Colonic mucosa (tissue), 4 donors: Measurements from ENCODE around the gene CENPF. TPM values are rescaled to one million over a fixed set of nuclear protein-coding genes. Genes with fewer than 3 reads are reported as not detected.
A peak's percentile ranks its signal among the peaks of the same experiment; 100 is the strongest.

Experiments
- DNase-seq: peaks from one replicate; pipeline ENCODE4 v3.0.0-alpha.2; 2020
- H3K27ac ChIP-seq: fragments of 200-600 bp; one replicate; pipeline ENCODE4 v1.8.0; 2021
- H3K27me3 ChIP-seq: fragments of 200-600 bp; one replicate; pipeline ENCODE4 v1.8.0; 2021
- H3K36me3 ChIP-seq: fragments of 200-600 bp; one replicate; pipeline ENCODE4 v1.8.0; 2021
- H3K4me1 ChIP-seq: fragments of 200-600 bp; one replicate; pipeline ENCODE4 v1.8.0; 2021; ENCODE audit warnings: mild to moderate bottlenecking
- H3K4me3 ChIP-seq: fragments of 200-600 bp; one replicate; pipeline ENCODE4 v1.8.0; 2021
- H3K9ac ChIP-seq, 2 donors: one replicate each; pipeline ENCODE4 v1.7.0; 2013; ENCODE audit warnings: control low read depth in 2 of 2, low read depth in 2 of 2, low read length in 2 of 2
- H3K9me3 ChIP-seq: fragments of 200-600 bp; one replicate; pipeline ENCODE4 v1.8.0; 2021
- CTCF ChIP-seq: fragments of 200-600 bp; IDR thresholded peaks from one replicate; pipeline ENCODE4 v1.8.0; 2022; ENCODE audit warnings: antibody characterized with exemption, mild to moderate bottlenecking
- intact Hi-C: fragments of 100-400 bp; cut with DNase I; formaldehyde crosslinking; loops from one replicate; pipeline ENCODE4 v1.14.1; 2022
- total RNA-seq, 2 donors: library from RNA; stranded (reverse); fragmentation: NEBNext Ultra II Directional in 1 of 2; extraction: Animal tissue kit (Norgen Biotek cat#: 25700) in 1 of 2; gene quantifications; one replicate each; pipeline ENCODE4 v1.2.1, GENCODE V29; 2021
- donor health status: healthy.
- donor health status: DM: no; HTN: no; CAD: no.
- donor health status: DM: no; HTN: no; CAD: no.

Gene CENPF
- total RNA-seq, 2 donors from 2014 or later, result 21.2 to 67.9 TPM

DNA sequence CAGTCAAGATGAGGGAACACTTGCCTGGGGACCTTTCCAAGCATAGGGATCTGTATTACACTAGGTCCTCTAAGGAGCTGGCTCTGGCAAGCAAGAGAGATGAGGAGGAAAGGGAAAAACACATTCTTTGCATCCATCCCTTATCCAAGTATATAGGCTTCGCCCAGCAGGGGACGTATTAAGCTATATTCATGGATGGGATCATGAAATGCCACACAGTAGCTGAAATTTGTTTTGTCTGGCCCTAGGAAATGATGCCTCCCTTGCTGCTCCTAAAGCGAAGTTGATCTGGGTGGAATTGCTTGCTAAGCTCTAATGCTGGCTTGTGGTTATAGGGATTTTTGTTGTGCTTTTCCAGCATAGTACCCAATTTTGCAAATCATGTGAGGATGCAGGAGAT lies 32.1 kb downstream of the CENPF start:
- no peak for TF ChIP-seq CTCF
- Histone ChIP-seq H3K4me3 (no peak overlapping the region), H3K9ac (no peak overlapping the region), H3K27me3 (no peaks in the 10 kb centered on the region), H3K36me3 (no peaks in the 10 kb centered on the region), H3K27ac (no peak overlapping the region), H3K9me3 (no peaks in the 10 kb centered on the region), H3K4me1 (no peaks in the 10 kb centered on the region)
- no peak for DNase-seq
- intact Hi-C loops, result loop anchor here (10.0 kb wide), 1 partner anchor 890 kb away; no protein-coding TSS in a partner anchor

DNA sequence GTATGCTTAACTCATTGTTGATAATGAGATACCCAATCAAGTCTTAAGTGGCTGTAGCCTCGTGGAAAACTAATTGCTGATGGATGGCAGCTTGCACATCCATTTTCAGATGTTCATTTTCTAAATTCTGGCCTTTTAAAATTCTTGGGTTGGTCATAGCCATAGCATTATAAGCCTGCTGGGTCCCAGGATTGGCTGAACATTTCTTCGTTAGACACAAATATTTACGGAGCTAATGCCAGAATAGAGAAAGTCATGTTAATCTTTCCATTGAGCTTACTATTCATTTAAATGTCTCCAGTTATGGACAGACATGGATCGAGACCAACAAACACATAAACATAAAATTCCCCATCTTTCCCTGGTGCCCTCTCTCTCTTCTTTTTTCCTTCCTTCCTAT lies 32.5 kb downstream of the CENPF start:
- intact Hi-C loops, result loop anchor here (10.0 kb wide), 1 partner anchor 889 kb away; no protein-coding TSS in a partner anchor
- DNase-seq, result no peak
- no peaks in the 10 kb centered on the region for H3K9me3 ChIP-seq
- no peak overlapping the region for H3K9ac ChIP-seq
- no peaks in the 10 kb centered on the region for H3K4me1 ChIP-seq
- no peak for TF ChIP-seq CTCF
- no peaks in the 10 kb centered on the region for H3K36me3 ChIP-seq
- no peak overlapping the region for H3K27ac ChIP-seq
- no peaks in the 10 kb centered on the region for H3K27me3 ChIP-seq
- H3K4me3 ChIP-seq, result no peak overlapping the region

DNA sequence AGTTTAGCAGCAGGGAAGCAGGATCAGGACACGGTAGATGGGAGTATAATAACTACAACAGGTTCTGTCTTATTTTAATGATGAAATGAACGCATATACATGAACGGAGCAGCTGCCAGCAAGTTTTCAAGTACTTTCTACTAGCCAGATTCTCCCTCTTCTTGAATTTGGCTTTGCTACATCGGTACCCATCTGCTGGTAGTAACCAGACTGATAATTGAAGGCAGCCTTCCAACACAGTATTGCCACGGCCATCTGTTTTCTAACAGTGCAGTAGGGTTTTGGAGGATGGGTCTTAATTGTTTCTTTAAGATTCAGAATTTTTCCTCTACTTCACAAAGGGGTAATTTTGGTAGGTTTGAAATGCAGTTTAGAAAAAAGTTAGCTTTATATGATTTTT lies 33.4 kb downstream of the CENPF start:
- no peak overlapping the region for H3K27ac ChIP-seq
- no peak for TF ChIP-seq CTCF
- intact Hi-C loops, result loop anchor here (10.0 kb wide), 1 partner anchor 888 kb away; no protein-coding TSS in a partner anchor
- H3K9ac ChIP-seq, result no peak overlapping the region
- H3K4me3 ChIP-seq, result no peak overlapping the region
- H3K4me1 ChIP-seq, result no peaks in the 10 kb centered on the region
- DNase-seq, result no peak
- H3K9me3 ChIP-seq, result no peaks in the 10 kb centered on the region
- no peaks in the 10 kb centered on the region for H3K27me3 ChIP-seq
- no peaks in the 10 kb centered on the region for H3K36me3 ChIP-seq

- Histone ChIP-seq H3K9me3 (no peaks in the 10 kb centered on the region), H3K27me3 (no peaks in the 10 kb centered on the region), H3K36me3 (no peaks in the 10 kb centered on the region), H3K9ac (no peak overlapping the region), H3K4me3 (no peak overlapping the region), H3K4me1 (no peaks in the 10 kb centered on the region), H3K27ac (no peak overlapping the region)
- TF ChIP-seq CTCF, result no peak
- intact Hi-C loops, result loop anchor here (10.0 kb wide), 1 partner anchor 888 kb away; no protein-coding TSS in a partner anchor
- no peak for DNase-seq
These were observed 34.1 kb downstream of the CENPF start for GRCh38 chr1:214637125-214637524.

DNA sequence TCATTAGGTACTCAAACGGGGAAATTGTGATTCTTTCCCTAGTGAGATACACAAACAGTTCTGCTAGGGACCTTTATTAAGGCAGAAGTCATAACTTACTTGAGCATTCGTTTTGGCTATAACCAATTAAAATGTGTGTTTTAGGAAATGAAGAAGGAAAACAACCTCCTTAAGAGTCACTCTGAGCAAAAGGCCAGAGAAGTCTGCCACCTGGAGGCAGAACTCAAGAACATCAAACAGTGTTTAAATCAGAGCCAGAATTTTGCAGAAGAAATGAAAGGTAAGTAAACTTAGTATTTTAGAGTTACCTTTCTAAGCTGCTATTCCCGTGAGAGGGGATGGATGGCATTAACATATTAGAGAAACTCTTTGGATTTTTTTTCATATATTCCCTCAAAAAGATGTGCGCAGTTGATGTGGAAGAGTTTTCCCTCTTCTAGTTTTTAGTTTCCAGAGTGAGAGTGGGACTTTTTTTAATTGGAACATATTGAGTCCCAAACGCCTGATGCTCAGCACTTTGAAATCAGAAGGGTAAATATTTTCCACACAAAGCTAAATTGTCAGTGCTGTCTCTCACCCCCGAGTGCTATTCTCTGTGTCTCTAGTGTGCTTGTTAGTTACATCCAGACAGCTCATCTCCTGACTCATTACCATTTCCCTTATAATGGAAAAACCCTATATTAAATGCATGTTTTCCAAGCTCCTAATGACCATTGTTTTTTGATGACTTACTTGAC lies 34.9 kb downstream of the CENPF start:
- no peak for DNase-seq
- H3K9ac ChIP-seq, result no peak overlapping the region
- TF ChIP-seq CTCF, result peak; percentile 44
- intact Hi-C loops, result loop anchor here (10.0 kb wide), 1 partner anchor 887 kb away; no protein-coding TSS in a partner anchor
- no peaks in the 10 kb centered on the region for H3K36me3 ChIP-seq
- no peaks in the 10 kb centered on the region for H3K9me3 ChIP-seq
- H3K27me3 ChIP-seq, result no peaks in the 10 kb centered on the region
- no peak overlapping the region for H3K27ac ChIP-seq
- no peaks in the 10 kb centered on the region for H3K4me1 ChIP-seq
- no peak overlapping the region for H3K4me3 ChIP-seq
